ENCODE measurements around the gene MED13L.

MED13L gene

DNA sequence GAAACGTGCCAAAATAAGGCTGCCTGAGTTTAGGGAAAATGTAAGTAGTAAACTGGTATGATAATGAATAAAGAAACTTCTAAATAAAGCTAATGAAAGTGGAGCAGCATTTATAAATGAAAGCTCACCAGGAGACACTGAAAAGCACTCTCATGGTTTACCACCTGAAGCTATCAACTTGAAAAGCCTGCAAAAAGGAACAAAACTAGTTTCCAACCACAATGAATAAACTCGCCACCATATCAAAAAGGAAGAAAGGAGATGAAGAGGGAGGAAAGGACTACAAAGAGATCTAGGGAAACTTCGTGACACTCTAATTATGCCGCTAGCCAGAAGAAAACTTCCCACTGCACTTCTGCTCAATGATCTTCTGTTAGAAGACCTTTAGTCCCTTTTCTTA lies 66.7 kb downstream of the MED13L start:
- no peak for DNase-seq (ENCODE audit: low read depth)

DNA sequence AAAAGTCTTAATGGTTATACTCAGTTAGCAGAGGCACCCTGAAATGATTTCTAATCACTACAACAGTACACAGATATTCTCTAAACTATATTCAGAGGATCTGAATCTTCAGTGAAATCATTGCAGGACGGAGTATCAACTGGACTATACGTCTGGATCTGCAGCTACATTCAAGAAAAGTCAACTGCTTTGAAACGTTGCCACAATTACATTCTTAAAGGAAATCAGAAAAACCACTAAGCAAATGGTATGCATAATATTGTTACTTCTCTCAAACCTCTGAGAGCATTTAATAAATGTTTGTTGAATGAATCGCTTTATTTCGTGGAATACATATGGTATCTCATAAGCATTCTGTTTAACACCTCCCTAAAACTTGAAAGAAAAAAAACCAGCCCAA lies 67.4 kb downstream of the MED13L start:
- DNase-seq (ENCODE audit: low read depth): no peak

DNA sequence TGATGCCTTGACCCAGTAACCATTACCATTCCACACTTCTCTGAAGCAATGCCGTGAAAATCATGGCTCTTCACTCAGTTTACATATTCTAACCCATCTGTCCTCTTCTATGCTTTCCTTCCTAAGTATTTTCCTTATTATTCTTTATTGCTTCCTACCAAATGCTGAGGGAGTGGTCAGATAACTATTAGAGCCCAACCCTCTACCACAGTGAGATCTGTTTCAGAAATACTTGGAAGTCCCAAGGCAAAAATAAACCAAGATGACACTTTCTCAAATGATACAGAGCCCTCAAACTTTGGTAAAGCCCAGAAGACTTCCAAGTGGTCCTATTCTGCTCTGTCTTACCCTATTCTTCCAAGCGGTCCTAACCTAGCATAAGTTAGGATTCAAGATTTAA lies 68.0 kb downstream of the MED13L start:
- no peak for DNase-seq (ENCODE audit: low read depth)

DNA sequence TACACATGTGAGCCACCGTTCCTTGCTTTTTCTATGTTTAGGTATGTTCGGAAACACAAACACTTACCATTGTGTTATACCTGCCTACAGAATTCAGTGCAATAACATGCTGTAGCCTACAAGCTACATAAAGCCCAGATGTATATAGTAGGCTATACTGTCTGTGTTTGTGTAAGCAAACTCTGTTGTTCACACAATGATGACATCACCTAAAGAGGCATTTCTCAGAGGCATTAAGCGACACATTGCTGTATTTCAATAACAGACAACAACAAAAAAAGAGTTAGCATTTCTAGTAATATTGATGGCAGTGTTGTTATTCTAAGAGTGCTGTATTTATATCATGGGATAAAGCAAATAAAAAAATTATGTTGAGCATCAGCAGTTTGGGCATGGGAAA lies 70.2 kb downstream of the MED13L start:
- DNase-seq (ENCODE audit: low read depth): no peak

DNA sequence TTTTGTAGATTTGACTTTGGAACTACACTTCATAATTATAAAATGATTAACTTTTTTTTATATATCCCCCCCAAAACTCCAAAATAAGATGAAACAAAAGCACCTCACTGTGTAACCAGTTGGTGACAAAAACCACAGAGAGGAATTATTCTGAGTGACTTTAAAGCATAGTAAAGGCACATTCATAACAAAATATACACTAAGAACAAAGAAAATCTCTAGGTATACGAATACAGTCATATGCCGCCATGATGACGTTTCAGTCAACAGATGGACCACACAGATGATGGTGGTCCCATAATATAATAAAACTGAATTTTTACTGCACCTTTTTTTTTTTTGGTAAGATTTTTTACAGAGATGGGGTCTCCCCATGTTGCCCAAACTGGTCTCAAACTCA lies 70.7 kb downstream of the MED13L start:
- no peak for DNase-seq (ENCODE audit: low read depth)

DNA sequence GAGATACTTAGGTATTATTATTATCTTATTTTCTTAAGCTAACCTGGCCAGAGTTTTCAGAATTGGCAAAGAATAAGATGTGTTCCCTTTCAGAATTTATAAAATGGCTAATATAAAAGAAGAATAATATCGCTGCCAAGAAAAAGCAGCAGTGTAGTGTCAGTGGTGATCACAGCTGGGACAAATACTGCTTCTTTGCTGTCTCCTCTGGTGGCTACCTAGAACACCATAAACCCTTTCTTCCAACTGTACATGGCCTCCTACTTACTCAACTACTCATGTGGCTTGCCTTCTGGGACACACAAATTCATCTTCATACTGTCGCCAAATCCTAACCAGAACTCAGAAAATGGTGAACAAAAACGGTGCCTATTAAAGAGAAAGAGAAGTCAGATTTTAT lies 72.7 kb downstream of the MED13L start:
- no peak for DNase-seq (ENCODE audit: low read depth)

DNA sequence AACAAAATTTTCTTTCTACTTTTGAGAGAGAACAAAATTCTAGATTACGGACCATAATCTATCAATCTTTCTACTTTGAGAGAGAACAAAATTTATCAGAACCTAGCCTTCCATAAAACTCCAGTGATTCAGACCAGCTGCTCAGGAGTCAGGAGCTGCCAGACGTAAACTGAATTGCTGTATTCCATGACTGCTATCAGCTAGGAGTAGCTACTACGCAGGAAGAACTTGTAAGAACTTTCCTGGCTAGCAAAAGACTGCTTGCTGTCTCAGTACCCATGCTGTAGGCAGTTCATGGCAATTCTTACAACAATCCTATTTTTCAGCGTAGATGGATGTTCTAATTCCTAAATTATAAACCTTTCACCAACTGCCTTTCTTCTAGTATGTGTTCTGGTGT lies 73.3 kb downstream of the MED13L start:
- no peak for DNase-seq (ENCODE audit: low read depth)

DNA sequence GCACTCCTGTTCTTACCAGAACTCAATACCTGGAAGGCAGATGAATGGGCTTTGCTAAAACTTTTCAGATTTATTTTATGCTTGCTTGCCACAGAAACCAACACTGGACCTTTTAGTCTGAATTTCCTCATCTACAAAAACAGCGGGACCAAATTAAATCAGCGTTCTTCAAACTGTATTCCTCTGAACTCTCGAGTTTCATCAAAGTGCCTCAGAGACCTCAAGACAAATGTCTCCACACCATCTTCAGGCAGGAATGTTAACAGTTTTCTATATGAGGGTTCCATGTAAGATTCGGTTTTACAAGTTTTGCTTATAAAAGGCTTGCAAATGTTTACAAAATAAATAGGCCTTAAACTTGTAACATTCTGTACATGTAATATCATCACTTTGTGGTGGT lies 74.6 kb downstream of the MED13L start:
- DNase-seq (ENCODE audit: low read depth): no peak

DNA sequence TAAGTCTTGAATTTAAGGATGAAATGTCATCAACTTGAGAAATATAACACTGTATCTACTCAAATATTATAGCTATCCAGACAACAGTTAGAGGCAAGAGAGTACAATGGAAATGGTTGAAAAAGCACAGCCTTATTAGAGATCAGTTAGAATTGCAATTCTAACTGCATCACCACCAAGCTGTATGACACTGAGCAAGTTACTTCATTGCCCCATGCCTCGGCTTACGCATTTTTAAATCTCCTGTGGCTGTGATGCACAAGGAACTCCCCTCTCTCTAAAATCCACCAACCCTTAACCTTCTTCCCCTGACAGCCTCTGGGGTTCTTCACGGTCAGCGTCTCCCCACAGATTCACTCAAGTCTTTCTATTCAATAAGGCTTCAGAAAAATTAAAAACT lies 75.1 kb downstream of the MED13L start:
- no peak for DNase-seq (ENCODE audit: low read depth)

DNA sequence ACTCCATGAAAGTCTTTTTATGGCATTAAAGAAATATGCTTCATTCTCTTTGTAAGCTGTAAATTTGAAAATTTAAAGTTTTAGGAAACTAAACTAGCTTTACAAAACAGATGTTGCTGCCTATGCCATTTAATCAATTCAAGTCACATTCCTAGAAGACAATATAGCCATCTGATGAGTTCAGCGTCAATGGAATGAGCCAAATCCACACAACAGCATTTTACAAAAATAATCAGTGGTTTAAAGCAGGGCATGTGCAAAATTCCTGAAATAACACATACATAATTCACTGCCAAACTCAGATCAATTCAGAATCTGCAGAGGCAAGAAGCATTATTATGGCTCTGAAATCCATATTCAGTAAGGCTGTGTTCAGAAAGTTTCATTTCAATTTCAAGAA lies 75.6 kb downstream of the MED13L start:
- DNase-seq (ENCODE audit: low read depth): no peak

DNA sequence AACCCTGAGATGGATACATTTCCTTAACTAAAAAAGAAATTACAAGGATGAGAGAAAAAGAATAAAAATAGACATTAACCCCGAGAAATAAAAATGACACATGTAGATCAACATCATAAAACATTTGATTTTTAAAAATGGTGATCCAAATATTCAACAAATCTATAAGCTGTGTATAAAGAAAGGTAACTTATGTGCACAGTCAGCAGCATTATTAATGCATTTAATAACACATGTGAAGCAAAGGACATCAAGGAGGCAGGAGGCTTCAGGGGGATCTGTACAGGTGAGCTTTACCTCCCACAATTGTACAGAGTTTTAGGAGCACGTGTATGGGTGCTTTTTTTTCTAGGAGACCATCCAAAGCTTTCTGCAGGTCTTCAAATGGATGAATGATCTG lies 76.1 kb downstream of the MED13L start:
- no peak for DNase-seq (ENCODE audit: low read depth)

DNA sequence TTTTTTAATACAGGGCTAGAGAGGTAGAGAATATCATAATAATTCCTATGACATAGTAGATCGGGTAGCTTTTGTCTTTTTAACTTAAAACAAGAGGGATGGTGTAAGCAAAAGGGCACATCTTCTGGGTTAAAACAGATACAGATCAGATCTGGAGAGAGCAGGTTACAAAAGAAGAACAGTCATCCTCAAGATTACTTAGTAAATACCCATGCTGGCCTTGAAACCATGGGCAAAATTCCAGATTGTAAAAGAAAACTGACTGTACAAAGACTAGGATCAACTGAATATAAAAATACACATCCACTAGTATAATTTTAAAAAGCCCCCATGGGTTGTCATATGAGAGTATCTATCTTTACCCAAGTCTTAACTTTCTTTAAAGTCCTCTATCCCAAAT lies 76.7 kb downstream of the MED13L start:
- no peak for DNase-seq (ENCODE audit: low read depth)

DNA sequence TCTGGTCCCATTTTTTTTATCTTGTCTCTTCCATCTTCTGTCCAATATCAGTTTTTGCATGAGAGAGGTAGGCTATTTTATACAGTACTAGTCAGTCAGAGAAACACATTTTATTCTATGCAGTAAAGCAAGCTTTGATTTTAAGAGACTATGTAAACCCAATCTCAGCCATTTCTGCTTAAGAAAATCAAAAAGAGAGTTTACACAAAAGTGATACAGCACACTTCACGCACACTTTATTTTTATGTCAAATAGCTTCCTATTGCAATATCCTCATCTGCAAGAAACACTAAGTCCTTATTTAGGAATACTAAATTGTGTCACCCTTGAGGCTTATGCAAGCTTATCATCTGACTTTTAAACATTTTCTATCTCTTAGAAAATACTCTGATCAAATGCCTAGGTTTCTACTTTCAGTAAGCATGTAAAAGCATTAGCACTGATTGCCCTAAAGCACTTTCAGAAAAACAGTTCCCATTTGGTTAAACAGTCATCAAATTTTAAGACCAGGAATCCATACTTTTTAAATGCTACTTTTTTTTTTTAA lies 78.3 kb downstream of the MED13L start:
- no peak for DNase-seq (ENCODE audit: low read depth)

DNA sequence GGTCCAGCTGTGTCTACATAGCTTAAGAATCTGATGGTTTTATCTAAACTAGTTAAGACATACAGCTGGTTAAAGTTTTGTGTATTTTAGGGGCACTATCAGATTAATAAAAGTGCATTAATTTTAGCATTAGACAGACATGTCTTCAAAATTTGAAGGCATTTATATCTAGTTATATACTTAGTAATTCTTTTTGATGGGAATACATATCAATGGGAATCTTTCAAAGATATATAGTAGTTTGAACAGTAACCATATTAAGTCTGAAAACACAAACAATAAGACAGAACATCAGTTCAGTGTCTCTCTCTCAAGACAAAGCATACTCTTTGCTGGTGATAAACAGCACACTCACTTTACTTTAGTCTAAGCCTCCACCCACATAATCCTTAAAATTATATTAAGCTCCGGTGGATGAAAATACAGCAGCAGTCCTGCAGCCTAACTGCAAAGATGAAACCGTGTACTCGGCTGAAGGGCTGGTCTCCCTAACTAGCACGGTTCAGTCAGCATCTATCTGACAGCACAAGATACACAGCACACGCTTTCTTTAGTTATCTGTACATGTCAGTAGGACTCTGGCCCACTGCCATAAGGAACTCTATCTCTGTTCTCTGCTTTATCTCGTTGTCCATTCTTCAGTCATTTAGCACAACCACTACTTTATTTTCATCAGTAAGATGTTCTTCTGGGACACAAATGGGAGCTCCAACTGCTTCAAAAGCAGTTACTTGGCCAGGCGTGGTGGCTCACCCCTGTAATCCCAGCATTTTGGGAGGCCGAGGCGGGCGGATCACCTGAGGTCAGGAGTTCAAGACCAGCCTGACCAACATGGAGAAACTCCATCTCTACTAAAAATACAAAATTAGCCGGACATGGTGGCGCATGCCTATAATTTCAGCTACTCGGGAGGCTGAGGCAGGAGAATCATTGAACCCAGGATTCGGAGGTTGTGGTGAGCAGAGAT lies 80.5 kb downstream of the MED13L start:
- DNase-seq (ENCODE audit: low read depth): no peak

DNA sequence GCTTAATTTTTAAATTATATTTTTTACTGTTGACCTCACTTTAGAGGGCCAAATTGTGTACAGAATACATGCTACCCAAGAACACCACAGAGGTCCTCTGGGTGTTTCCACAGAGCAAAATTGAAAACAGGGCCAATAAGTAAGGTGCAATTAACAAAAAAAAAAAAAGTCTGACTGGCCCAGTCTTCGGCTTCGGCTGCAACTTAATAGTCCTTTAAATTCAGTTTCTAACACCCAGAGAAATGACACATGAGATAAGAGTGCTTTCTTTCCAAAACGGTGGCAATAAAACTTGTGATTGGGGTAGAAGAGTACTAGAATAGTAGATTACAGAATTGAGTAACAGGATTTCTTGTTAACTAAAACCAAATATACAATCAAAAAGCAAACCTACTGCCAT lies 81.3 kb downstream of the MED13L start:
- DNase-seq (ENCODE audit: low read depth): no peak

DNA sequence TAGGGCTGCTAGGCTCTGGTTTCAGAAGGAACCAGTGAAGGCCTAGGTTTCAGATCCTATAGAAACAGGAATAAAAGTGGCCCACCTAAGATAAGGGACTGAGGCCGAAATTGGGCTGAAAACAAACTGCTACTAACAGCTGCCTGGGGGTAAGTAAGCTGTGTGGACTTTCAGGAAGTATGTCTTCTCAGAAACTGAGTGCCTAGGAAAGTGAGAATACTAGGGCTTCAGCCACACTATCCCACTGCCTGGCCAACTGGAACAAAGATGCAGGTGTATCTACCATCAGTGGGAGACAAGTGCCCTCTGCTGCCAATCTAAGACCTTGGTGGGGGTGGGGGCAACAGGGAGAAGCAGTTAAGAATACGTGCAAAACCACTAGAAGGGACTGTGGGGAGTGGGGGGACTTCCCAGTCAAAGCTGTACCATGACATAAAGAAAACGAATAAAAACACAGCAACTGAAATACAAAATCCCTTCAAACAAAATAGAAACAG lies 82.5 kb downstream of the MED13L start:
- DNase-seq (ENCODE audit: low read depth): no peak

DNA sequence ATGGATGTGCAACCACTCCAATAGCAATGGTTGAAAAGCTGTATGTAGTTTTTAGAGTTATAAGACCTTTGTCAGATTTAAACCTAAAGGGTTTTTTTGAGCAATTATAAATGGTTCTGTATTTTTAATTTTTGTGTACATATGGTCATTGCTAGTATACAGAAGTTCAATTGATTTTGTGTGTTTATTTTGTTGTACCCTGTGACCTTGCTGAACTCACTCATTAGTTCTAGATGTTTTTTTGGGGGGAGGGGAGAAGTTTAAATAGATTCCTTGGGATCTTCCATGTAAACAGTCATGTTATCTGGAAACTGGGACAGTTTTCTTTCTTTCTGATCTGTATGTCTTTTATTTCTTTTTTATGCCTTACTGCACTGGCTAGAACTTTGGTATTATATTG lies 87.8 kb downstream of the MED13L start:
- DNase-seq (ENCODE audit: low read depth): no peak

DNA sequence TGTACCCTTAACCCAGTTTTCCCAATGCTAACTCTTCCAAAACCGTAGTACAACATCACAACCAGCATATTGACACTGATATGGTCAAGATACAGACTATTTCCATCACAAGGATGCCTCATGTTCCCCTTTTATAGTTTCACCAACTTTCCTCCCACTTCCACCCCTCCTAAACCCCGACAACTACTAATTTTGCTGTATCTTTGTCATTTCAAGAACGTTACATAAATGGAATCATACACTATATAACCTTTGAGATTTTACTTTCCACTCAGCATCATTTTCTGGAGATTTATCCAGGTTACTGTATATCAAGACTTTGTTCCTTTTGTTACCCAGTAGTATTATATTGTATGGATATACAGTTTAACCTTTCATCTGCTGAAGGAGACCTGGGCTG lies 88.9 kb downstream of the MED13L start:
- no peak for DNase-seq (ENCODE audit: low read depth)

DNA sequence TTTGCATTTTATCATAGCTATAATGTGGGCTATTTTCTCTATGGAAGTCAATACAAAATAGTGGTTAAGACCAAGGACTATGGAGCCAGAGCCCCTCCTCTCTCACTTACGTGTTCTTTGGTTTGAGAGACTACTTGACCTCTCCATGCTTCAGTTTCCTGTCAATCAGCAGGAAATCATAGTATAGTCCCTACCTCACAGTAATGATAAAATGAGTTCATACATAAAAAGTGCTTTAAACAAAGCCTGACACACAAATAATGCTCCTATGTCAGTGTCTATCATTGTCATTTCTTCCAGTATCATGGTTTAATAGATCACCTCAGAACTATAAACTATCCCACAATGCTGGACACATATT lies 90.4 kb downstream of the MED13L start:
- no peak for DNase-seq (ENCODE audit: low read depth)

DNA sequence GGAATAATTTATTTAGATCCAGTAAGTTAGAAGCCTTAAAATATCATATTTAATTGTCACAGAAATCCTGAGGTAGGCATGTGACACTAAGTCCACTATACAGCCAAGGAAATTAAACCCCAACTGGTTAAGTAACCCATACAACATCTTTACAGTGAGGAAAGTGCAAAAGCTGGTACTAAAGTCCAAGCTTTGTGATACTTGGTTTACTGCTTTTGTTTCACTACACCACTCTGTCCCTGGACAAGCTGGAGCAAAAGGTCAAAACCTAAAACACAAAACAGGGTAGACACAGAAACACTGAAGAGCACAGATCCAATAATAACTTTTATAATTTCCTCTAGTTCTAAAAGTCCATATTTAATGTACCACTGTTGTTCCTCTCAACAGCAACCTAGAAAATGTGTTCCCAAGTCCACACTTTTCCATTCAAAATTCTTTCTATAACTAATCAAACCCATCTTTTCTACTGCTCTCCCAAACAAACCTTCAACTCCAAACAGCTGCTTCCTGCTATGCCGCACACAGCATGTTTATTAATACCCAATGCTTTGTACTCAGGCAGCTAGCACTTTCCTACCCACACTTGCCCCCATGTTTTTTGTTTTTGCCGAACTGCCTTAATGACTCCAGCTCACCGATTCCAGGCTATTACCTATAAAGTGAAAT lies 90.9 kb downstream of the MED13L start:
- DNase-seq (ENCODE audit: low read depth): no peak

DNA sequence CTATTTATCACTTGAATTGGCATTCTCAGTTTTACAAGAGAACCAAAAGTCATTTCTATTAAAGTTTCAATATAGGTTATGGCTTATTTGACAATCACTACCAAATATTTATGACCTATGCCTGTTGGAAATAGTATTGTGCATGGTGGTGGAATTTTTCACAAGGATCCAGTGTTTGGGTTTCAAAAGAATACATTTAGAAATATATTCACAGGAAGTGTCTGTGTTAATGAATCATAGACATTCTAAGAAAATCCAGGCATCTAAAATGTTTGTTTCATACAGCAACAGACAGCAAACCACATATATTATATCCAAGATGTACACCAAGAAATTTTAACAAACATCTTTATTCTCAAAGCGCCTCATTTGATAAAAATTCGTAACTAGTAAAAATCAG lies 92.7 kb downstream of the MED13L start:
- no peak for DNase-seq (ENCODE audit: low read depth)

DNA sequence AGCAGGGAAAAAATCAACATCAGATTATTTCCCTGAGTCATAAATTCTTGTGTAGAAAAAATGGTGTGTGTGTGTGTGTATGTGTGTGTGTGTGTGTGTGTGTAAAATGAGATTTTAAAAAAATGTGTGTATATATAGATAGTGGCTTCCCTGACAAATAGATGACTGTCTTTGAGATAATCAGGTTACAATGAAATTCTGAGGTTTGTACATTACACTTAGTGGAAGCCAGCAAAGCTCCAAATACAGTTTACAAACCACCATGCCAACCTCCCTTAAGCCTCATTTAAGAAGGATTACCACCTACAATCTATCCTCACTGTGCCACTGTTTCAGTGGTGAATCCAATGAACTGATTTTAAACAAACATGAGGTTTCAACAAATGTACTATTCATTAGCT lies 93.8 kb downstream of the MED13L start:
- no peak for DNase-seq (ENCODE audit: low read depth)

DNA sequence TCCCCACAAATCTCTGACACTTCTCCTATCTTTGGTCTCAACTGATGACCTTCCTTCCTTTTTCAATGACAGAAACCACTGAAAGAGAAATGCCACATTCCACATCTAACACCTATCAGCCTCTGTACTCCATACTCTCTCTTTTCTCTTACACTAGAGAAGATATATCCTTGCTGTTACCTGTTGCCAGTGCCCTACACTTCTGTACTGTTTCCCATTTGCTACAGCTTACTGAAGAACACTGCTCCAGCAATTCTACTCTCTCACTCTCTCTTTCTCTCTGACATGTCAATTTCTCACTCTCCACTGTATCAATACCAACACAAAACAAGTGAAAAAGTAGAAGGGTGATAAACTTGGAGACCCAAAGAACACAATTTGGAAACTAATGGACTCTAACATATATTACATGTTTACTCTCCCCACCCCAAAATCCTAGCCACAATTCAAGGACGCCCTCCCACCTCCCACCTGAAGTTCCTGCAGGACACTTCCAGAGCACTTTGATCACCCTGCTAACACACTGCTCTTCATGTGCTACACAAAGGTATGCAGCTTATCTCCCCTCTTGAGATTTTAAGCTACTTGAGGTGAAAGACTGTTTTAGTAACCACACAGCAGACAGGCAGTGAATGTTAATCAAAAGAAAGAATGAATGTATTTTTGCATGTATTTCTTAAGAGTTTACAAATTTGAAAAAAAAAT lies 95.0 kb downstream of the MED13L start:
- DNase-seq (ENCODE audit: low read depth): no peak
